ENCODE data around the gene SERINC5.

- TF ChIP-seq CTCF (IDR thresholded peaks at IDR 0.05; ENCODE audit: low read depth, low read length), result no peak
- no peak for TF ChIP-seq POLR2A (IDR thresholded peaks at IDR 0.05; ENCODE audit: extremely low read depth, insufficient read length)
Measured at GRCh38 chr5:80141681-80142080, 114.2 kb downstream of the SERINC5 start.

Data from NB4 (cell line).